ENCODE measurements around the gene SLAMF8.

The SLAMF8 gene

DNA sequence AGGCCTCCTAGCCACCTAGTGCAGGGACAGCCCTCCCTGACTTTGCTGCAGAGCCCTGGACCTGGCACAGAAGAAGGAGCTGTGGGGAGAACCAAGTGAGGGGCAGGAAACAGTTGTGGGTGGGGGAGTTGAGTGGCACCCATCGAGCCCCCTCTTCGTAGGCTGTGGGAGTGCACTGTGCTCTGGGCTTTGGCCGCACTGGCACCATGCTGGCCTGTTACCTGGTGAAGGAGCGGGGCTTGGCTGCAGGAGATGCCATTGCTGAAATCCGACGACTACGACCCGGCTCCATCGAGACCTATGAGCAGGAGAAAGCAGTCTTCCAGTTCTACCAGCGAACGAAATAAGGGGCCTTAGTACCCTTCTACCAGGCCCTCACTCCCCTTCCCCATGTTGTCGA, 44.7 kb upstream of the SLAMF8 start:
- Histone ChIP-seq H3K4me1 (ENCODE audit: low read length) (no peaks in the 10 kb centered on the region), H3K79me2 (ENCODE audit: low read length) (no peaks in the 10 kb centered on the region), H3K36me3 (replicated peaks; ENCODE audit: low read depth, low read length) (no peaks in the 10 kb centered on the region), H4K20me1 (ENCODE audit: insufficient read depth, low read length) (no peaks in the 10 kb centered on the region), H3K9me3 (ENCODE audit: insufficient read depth, low read length) (no peaks in the 10 kb centered on the region), H3K4me3 (ENCODE audit: low read length) (no peak overlapping the region), H3K9ac (ENCODE audit: low read length) (no peak overlapping the region), H2AFZ (ENCODE audit: low read depth, low read length) (no peak overlapping the region), H3K27me3 (ENCODE audit: low read depth, low read length) (no peaks in the 10 kb centered on the region), H3K4me2 (ENCODE audit: low read length) (no peak overlapping the region), H3K27ac (ENCODE audit: low read length) (no peak overlapping the region)
- TF ChIP-seq, protein P1, sequence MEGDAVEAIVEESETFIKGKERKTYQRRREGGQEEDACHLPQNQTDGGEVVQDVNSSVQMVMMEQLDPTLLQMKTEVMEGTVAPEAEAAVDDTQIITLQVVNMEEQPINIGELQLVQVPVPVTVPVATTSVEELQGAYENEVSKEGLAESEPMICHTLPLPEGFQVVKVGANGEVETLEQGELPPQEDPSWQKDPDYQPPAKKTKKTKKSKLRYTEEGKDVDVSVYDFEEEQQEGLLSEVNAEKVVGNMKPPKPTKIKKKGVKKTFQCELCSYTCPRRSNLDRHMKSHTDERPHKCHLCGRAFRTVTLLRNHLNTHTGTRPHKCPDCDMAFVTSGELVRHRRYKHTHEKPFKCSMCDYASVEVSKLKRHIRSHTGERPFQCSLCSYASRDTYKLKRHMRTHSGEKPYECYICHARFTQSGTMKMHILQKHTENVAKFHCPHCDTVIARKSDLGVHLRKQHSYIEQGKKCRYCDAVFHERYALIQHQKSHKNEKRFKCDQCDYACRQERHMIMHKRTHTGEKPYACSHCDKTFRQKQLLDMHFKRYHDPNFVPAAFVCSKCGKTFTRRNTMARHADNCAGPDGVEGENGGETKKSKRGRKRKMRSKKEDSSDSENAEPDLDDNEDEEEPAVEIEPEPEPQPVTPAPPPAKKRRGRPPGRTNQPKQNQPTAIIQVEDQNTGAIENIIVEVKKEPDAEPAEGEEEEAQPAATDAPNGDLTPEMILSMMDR (IDR thresholded peaks at IDR 0.05; ENCODE audit: low read depth, low read length) = no peak
- no peak for TF ChIP-seq EZH2phosphoT487 (IDR thresholded peaks at IDR 0.05; ENCODE audit: low read depth)

DNA sequence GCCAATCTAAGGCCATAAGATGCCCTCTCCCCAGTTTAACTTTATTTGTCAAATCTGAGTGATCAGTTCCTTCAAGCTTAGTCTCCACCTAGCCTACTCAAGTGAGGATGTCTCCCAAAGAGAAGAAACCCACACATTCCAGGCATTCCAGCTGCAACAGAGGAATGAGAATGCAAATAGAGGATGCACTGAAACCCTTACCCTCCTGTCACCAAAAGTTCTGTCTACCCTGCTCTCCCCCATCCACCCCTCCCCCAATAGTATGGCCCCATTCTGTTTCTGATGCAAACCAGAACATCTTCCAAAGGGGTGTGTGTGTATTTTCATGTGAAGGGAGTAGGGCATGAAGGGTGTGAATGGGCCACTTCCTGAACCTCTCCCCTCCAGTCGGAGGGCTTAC, 42.9 kb upstream of the SLAMF8 start:
- Histone ChIP-seq H3K9ac (ENCODE audit: low read length) (no peak overlapping the region), H3K27ac (ENCODE audit: low read length) (no peak overlapping the region), H3K9me3 (ENCODE audit: insufficient read depth, low read length) (no peaks in the 10 kb centered on the region), H3K36me3 (replicated peaks; ENCODE audit: low read depth, low read length) (no peaks in the 10 kb centered on the region), H2AFZ (ENCODE audit: low read depth, low read length) (no peak overlapping the region), H3K4me1 (ENCODE audit: low read length) (no peaks in the 10 kb centered on the region), H3K4me2 (ENCODE audit: low read length) (no peak overlapping the region), H3K4me3 (ENCODE audit: low read length) (no peak overlapping the region), H3K79me2 (ENCODE audit: low read length) (no peaks in the 10 kb centered on the region), H4K20me1 (ENCODE audit: insufficient read depth, low read length) (no peaks in the 10 kb centered on the region), H3K27me3 (ENCODE audit: low read depth, low read length) (no peaks in the 10 kb centered on the region)
- TF ChIP-seq, protein P1 (IDR thresholded peaks at IDR 0.05; ENCODE audit: low read depth, low read length) = no peak
- no peak for TF ChIP-seq EZH2phosphoT487 (IDR thresholded peaks at IDR 0.05; ENCODE audit: low read depth)

DNA sequence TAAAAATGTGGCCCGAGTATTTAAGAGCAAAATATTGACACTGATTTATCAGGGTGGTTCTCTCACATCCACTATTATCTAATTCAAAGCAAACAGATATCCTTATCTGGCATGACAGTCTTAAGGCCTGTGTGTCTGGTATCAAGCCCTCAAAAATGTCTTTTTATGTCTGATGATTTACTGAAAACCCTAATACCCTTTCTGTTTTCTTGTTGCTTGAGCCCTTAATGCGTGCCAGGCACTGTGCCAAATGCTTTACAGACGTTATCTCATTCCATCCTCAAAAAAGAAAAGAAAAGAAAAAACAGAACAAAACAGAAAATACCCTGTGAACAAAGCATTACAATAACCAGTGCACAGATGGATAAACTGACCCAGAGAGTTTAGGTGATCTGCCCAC, 40.2 kb upstream of the SLAMF8 start:
- no peaks in the 10 kb centered on the region for H3K79me2 ChIP-seq (ENCODE audit: low read length)
- no peak overlapping the region for H3K27ac ChIP-seq (ENCODE audit: low read length)
- no peak overlapping the region for H2AFZ ChIP-seq (ENCODE audit: low read depth, low read length)
- H3K27me3 ChIP-seq (ENCODE audit: low read depth, low read length) = peaks cover 3% of the 10 kb centered on the region
- H3K4me2 ChIP-seq (ENCODE audit: low read length) = no peak overlapping the region
- no peak overlapping the region for H3K4me3 ChIP-seq (ENCODE audit: low read length)
- no peaks in the 10 kb centered on the region for H3K9me3 ChIP-seq (ENCODE audit: insufficient read depth, low read length)
- no peaks in the 10 kb centered on the region for H3K36me3 ChIP-seq (replicated peaks; ENCODE audit: low read depth, low read length)
- peaks cover 4% of the 10 kb centered on the region; the same call in 1 of the 2 replicates for H3K4me1 ChIP-seq (ENCODE audit: low read length)
- no peak for TF ChIP-seq EZH2phosphoT487 (IDR thresholded peaks at IDR 0.05; ENCODE audit: low read depth)
- TF ChIP-seq, protein P1 (IDR thresholded peaks at IDR 0.05; ENCODE audit: low read depth, low read length) = no peak
- H3K9ac ChIP-seq (ENCODE audit: low read length) = no peak overlapping the region
- H4K20me1 ChIP-seq (ENCODE audit: insufficient read depth, low read length) = no peaks in the 10 kb centered on the region

- Histone ChIP-seq H3K9ac (ENCODE audit: low read length) (no peak overlapping the region), H3K27ac (ENCODE audit: low read length) (no peak overlapping the region), H3K4me1 (ENCODE audit: low read length) (peaks cover 4% of the 10 kb centered on the region; the same call in 1 of the 2 replicates), H3K79me2 (ENCODE audit: low read length) (no peaks in the 10 kb centered on the region), H3K4me3 (ENCODE audit: low read length) (no peak overlapping the region), H3K36me3 (replicated peaks; ENCODE audit: low read depth, low read length) (no peaks in the 10 kb centered on the region), H3K9me3 (ENCODE audit: insufficient read depth, low read length) (no peaks in the 10 kb centered on the region), H3K27me3 (ENCODE audit: low read depth, low read length) (peaks cover 8% of the 10 kb centered on the region), H2AFZ (ENCODE audit: low read depth, low read length) (no peak overlapping the region), H3K4me2 (ENCODE audit: low read length) (no peak overlapping the region), H4K20me1 (ENCODE audit: insufficient read depth, low read length) (no peaks in the 10 kb centered on the region)
- TF ChIP-seq, protein P1 (IDR thresholded peaks at IDR 0.05; ENCODE audit: low read depth, low read length) = no peak
- no peak for TF ChIP-seq EZH2phosphoT487 (IDR thresholded peaks at IDR 0.05; ENCODE audit: low read depth)
These were observed 39.7 kb upstream of the SLAMF8 start for GRCh38 chr1:159786966-159787365.

Measured in OCI-LY3 (cell line).